ENCODE data around the gene RTN4RL2. TPM values are rescaled to one million over a fixed set of nuclear protein-coding genes. Genes with fewer than 3 reads are reported as not detected.

Gene RTN4RL2
- polyA plus RNA-seq, 3 donors, result 0.40 to 0.53 (median 0.44) TPM

- intact Hi-C loops (cut with micrococcal nuclease), result loop anchor here in 1 of 2 donors (5.0 kb wide), 1 partner anchor 36 kb away; no protein-coding TSS in a partner anchor
- Histone ChIP-seq H2AFZ (ENCODE audit: insufficient read depth, low read depth, low read length, poor library complexity, severe bottlenecking) (no peak overlapping the region), H3K9me3 (replicated peaks in 1 of 2; ENCODE audit: control insufficient read depth in 1 of 2, insufficient read depth in 1 of 2, low read length in 2 of 2) (no peaks in the 10 kb centered on the region), H3K4me2 (replicated peaks; ENCODE audit: extremely low read depth, low read length, poor library complexity, severe bottlenecking) (no peak overlapping the region), H3K9ac (ENCODE audit: insufficient read depth, low read length, poor library complexity, severe bottlenecking) (no peak overlapping the region), H3K4me3 (replicated peaks in 1 of 3; ENCODE audit: low read depth in 2 of 3, low read length in 3 of 3) (no peak overlapping the region), H3K4me1 (ENCODE audit: control insufficient read depth in 1 of 2, insufficient read depth in 2 of 2, low read length in 2 of 2) (no peaks in the 10 kb centered on the region), H4K20me1 (ENCODE audit: insufficient read depth, low read length) (no peaks in the 10 kb centered on the region), H3K79me2 (ENCODE audit: insufficient read depth, low read length) (no peaks in the 10 kb centered on the region), H3K27me3 (ENCODE audit: control insufficient read depth in 2 of 2, insufficient read depth in 2 of 2, low read length in 2 of 2) (no peaks in the 10 kb centered on the region), H3K36me3 (replicated peaks in 1 of 2; ENCODE audit: control insufficient read depth in 1 of 2, insufficient read depth in 2 of 2, low read length in 2 of 2) (peaks cover 11 to 46% of the 10 kb centered on the region in 2 donors), H3K27ac (ENCODE audit: low read depth in 1 of 2, low read length in 2 of 2) (no peak overlapping the region)
- peaks cover 0 to 2% (median 0%) of the 10 kb centered on the region in 7 donors for H3K9me3 Mint-ChIP-seq
- H3K4me1 Mint-ChIP-seq, result no peaks in the 10 kb centered on the region
- peaks cover 48 to 51% of the 10 kb centered on the region in 2 donors for H3K36me3 Mint-ChIP-seq
- peak; percentile 76 for TF ChIP-seq CTCF (IDR thresholded peaks at IDR 0.05)
- H3K4me3 Mint-ChIP-seq, result no peak overlapping the region
- DNase-seq, result peak in 2 of 3 donors; percentile 41 to 55
- WGBS (ENCODE audit: insufficient coverage), result 87% methylated on average over 6 of the region's 11 CpGs
- peak overlapping the region in 1 of 7 donors; percentile 51 for H3K27ac Mint-ChIP-seq
- H3K27me3 Mint-ChIP-seq (ENCODE audit: low read depth in 3 of 3), result peaks cover 0 to 1% (median 0%) of the 10 kb centered on the region in 3 donors
Observed at GRCh38 chr11:57491371-57492061, 31.2 kb downstream of the RTN4RL2 start.

DNA sequence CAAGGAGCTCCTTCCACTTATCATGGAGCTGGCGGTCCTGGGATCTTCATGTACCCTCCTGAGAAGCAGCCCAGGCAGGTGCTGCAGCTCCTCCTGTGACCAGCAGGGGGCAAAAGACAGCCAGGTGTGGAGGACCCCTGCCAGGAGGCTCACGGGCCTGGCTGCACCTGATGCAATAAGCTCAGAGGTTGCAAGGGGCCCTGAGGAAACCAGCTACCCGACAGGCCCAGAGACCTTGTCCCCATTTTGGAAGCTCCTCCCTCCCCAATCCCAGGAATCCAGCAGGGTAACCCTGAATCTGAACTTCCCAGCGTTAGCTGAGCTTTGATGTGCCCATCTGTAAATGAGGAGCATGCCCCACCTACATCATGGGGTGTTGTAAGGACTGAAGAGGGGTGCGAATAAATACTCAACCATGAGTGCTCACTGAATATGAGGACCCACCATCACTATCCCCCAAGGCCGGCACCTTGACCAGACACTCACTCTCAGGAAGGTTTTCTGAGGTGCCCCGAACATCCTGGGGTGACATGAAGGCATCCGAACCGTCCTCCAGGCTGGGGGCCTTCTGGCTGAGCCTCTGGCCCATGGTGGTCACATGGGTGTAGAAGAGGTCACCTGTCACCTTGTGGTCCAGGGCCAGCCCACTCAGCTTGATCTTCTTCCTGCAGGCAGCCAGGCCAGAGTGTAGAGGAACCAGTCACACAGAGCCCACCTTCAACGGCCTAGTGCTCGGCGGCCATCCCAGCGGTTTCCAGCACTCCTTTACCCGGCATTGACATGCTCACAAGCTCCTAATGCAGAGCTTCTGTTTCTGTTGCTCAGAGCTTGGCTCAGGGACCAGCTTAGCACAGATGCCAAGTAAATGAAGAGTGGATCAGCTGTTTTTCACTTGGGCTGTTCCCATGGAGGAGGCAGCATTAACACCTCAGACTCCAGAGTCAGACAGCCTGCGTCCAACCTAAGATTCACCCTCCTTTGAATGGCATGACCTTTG is 33.5 kb downstream of the RTN4RL2 start:
- WGBS (ENCODE audit: insufficient coverage), result 94% methylated on average over 5 of the region's 15 CpGs
- intact Hi-C loops (cut with micrococcal nuclease), result loop anchor here in 1 of 2 donors (5.0 kb wide), 1 partner anchor 33 kb away; no protein-coding TSS in a partner anchor
- no peak overlapping the region for H3K27ac Mint-ChIP-seq

More for the DNA sequence above, 33.5 kb downstream of the RTN4RL2 start:
- no peaks in the 10 kb centered on the region for H3K79me2 ChIP-seq (ENCODE audit: insufficient read depth, low read length)
- no peaks in the 10 kb centered on the region for H3K27me3 ChIP-seq (ENCODE audit: control insufficient read depth in 2 of 2, insufficient read depth in 2 of 2, low read length in 2 of 2)
- H3K4me1 ChIP-seq (ENCODE audit: control insufficient read depth in 1 of 2, insufficient read depth in 2 of 2, low read length in 2 of 2), result no peaks in the 10 kb centered on the region
- H2AFZ ChIP-seq (ENCODE audit: insufficient read depth, low read depth, low read length, poor library complexity, severe bottlenecking), result no peak overlapping the region
- H3K9me3 ChIP-seq (replicated peaks in 1 of 2; ENCODE audit: control insufficient read depth in 1 of 2, insufficient read depth in 1 of 2, low read length in 2 of 2), result no peaks in the 10 kb centered on the region
- Mint-ChIP-seq H3K9me3 (no peaks in the 10 kb centered on the region), H3K36me3 (peaks cover 41 to 59% of the 10 kb centered on the region in 2 donors), H3K4me3 (no peak overlapping the region), H3K4me1 (no peaks in the 10 kb centered on the region), H3K27me3 (ENCODE audit: low read depth in 3 of 3) (peaks cover 0 to 1% (median 0%) of the 10 kb centered on the region in 3 donors)
- peak in 2 of 3 donors; percentile 40 to 43 for DNase-seq
- no peak overlapping the region for H3K27ac ChIP-seq (ENCODE audit: low read depth in 1 of 2, low read length in 2 of 2)
- H3K36me3 ChIP-seq (replicated peaks in 1 of 2; ENCODE audit: control insufficient read depth in 1 of 2, insufficient read depth in 2 of 2, low read length in 2 of 2), result peaks cover 8 to 43% of the 10 kb centered on the region in 2 donors
- no peak overlapping the region for H3K4me3 ChIP-seq (replicated peaks in 1 of 3; ENCODE audit: low read depth in 2 of 3, low read length in 3 of 3)
- no peak overlapping the region for H3K4me2 ChIP-seq (replicated peaks; ENCODE audit: extremely low read depth, low read length, poor library complexity, severe bottlenecking)
- H3K9ac ChIP-seq (ENCODE audit: insufficient read depth, low read length, poor library complexity, severe bottlenecking), result no peak overlapping the region
- TF ChIP-seq CTCF (IDR thresholded peaks at IDR 0.05), result peak; percentile 98
- H4K20me1 ChIP-seq (ENCODE audit: insufficient read depth, low read length), result no peaks in the 10 kb centered on the region

All from CD14-positive monocyte (primary cell).